Gastrocnemius medialis (tissue), 4 donors: Measurements from ENCODE around the gene LRCH1. TPM values are rescaled to one million over a fixed set of nuclear protein-coding genes. Genes with fewer than 3 reads are reported as not detected.

Experiments used
- ATAC-seq, 2 donors: fragments of 150-250 bp; one replicate each; pipeline ENCODE4 v1.9.1; 2016
- DNase-seq, 2 donors: peaks; one replicate each; pipeline ENCODE4 v3.0.0-alpha.2; 2019
- H3K27ac ChIP-seq, 4 donors: fragments of 200-600 bp; sonication (generic); 1 replicate in 1 of 4; 2 replicates in 3 of 4; pipeline ENCODE4 v1.5.1; 2016 to 2018; ENCODE audit warnings: mild to moderate bottlenecking in 2 of 4, moderate library complexity in 1 of 4
- H3K27me3 ChIP-seq, 3 donors: fragments of 200-600 bp; sonication (generic) in 2 of 3; 1 replicate in 1 of 3; 2 replicates in 2 of 3; pipeline versions ENCODE4 v1.5.1 to v1.6.0; 2016 to 2019; ENCODE audit warnings: mild to moderate bottlenecking in 1 of 3, moderate library complexity in 1 of 3
- H3K36me3 ChIP-seq, 2 donors: fragments of 200-600 bp; sonication (generic) in 1 of 2; one replicate each; pipeline ENCODE4 v1.5.1; 2017 to 2018
- H3K4me1 ChIP-seq, 2 donors: fragments of 200-600 bp; sonication (generic) in 1 of 2; one replicate each; pipeline ENCODE4 v1.5.1; 2016 to 2017; ENCODE audit warnings: mild to moderate bottlenecking in 2 of 2
- H3K4me3 ChIP-seq, 4 donors: fragments of 200-600 bp; sonication (generic) in 3 of 4; 1 replicate in 1 of 4; 2 replicates in 3 of 4; pipeline ENCODE4 v1.5.1; 2016 to 2019; ENCODE audit warnings: mild to moderate bottlenecking in 2 of 4
- H3K9me3 ChIP-seq, 3 donors: fragments of 200-600 bp; sonication (generic) in 2 of 3; 1 replicate in 1 of 3; 2 replicates in 2 of 3; pipeline ENCODE4 v1.5.1; 2016 to 2019
- CTCF ChIP-seq, 5 experiments: fragments of 450-650 bp in 3 of 5; fragments of 200-600 bp in 2 of 5; sonication (generic) in 2 of 5; IDR thresholded peaks in 4 of 5; conservative IDR thresholded peaks in 1 of 5; 1 replicate in 4 of 5; 2 replicates in 1 of 5; pipeline ENCODE4 v1.5.1; 2016 to 2019; ENCODE audit warnings: antibody characterized with exemption in 5 of 5, mild to moderate bottlenecking in 3 of 5, moderate library complexity in 3 of 5
- POLR2A ChIP-seq, 2 donors: fragments of 450-650 bp; IDR thresholded peaks; one replicate each; pipeline ENCODE4 v1.6.1; 2017; ENCODE audit warnings: antibody characterized with exemption in 2 of 2, mild to moderate bottlenecking in 2 of 2, moderate library complexity in 2 of 2
- in situ Hi-C, 4 donors: fragments of 200-750 bp; cut with MboI; loops; one replicate each; pipeline versions ENCODE4 v1.15.0 to v1.8.0; 2017; ENCODE audit warnings: low sequenced_read_pairs in 4 of 4
- intact Hi-C: fragments of 100-400 bp; cut with DNase I; formaldehyde crosslinking; loops from one replicate; pipeline ENCODE4 v1.15.1; 2023; ENCODE audit warnings: low total_unique reads
- total RNA-seq, 4 donors: library from RNA; depleted of rRNA; stranded (reverse); fragments of >200 nt; gene quantifications; one replicate each; pipeline versions ENCODE4 v1.1.0 to v1.2.3, GENCODE V29; 2016

Gene LRCH1
- total RNA-seq, 4 donors from 2014 or later, result 3.4 to 5.0 (median 3.9) TPM

- in situ Hi-C loops, result no loop called here
- no peak for ATAC-seq
- intact Hi-C loops, result no loop called here
Measured at GRCh38 chr13:46685006-46685730, 132.2 kb downstream of the LRCH1 start.

GRCh38 chr13:46686171-46686570 lies 133.2 kb downstream of the LRCH1 start:
- Histone ChIP-seq H3K4me1 (peaks cover 0 to 9% of the 10 kb centered on the region in 2 donors), H3K27me3 (no peaks in the 10 kb centered on the region), H3K4me3 (no peak overlapping the region), H3K36me3 (no peaks in the 10 kb centered on the region), H3K27ac (no peak overlapping the region), H3K9me3 (no peaks in the 10 kb centered on the region)
- intact Hi-C loops (no loop called here), in situ Hi-C loops (no loop called here)
- no peak for ATAC-seq
- no peak for DNase-seq
- TF ChIP-seq POLR2A (IDR thresholded peaks at IDR 0.05) (no peak), CTCF (IDR thresholded peaks at IDR 0.05 in 4 of 5, conservative IDR thresholded peaks at IDR 0.05 in 1 of 5) (no peak)

More at GRCh38 chr13:46685006-46685730, 132.2 kb downstream of the LRCH1 start:
- H3K4me1 ChIP-seq, result peaks cover 0 to 9% of the 10 kb centered on the region in 2 donors
- H3K27me3 ChIP-seq, result no peaks in the 10 kb centered on the region
- no peak for TF ChIP-seq CTCF (IDR thresholded peaks at IDR 0.05 in 4 of 5, conservative IDR thresholded peaks at IDR 0.05 in 1 of 5)
- TF ChIP-seq POLR2A (IDR thresholded peaks at IDR 0.05), result no peak
- H3K36me3 ChIP-seq, result no peaks in the 10 kb centered on the region
- H3K27ac ChIP-seq, result no peak overlapping the region
- H3K4me3 ChIP-seq, result no peak overlapping the region
- H3K9me3 ChIP-seq, result no peaks in the 10 kb centered on the region
- DNase-seq, result no peak

- in situ Hi-C loops, result no loop called here
- H3K27ac ChIP-seq, result no peak overlapping the region
- no peak for DNase-seq
Measured at GRCh38 chr13:46687810-46688209, 134.8 kb downstream of the LRCH1 start.

GRCh38 chr13:46688306-46688705 lies 135.3 kb downstream of the LRCH1 start:
- H3K4me1 ChIP-seq, result peaks cover 0 to 9% of the 10 kb centered on the region in 2 donors
- no peak for ATAC-seq
- H3K27me3 ChIP-seq, result no peaks in the 10 kb centered on the region
- no peaks in the 10 kb centered on the region for H3K36me3 ChIP-seq
- no peak for DNase-seq
- no peak for TF ChIP-seq POLR2A (IDR thresholded peaks at IDR 0.05)
- TF ChIP-seq CTCF (IDR thresholded peaks at IDR 0.05 in 4 of 5, conservative IDR thresholded peaks at IDR 0.05 in 1 of 5), result no peak
- H3K4me3 ChIP-seq, result no peak overlapping the region
- in situ Hi-C loops, result no loop called here
- intact Hi-C loops, result no loop called here
- no peaks in the 10 kb centered on the region for H3K9me3 ChIP-seq
- no peak overlapping the region for H3K27ac ChIP-seq

More at GRCh38 chr13:46687810-46688209, 134.8 kb downstream of the LRCH1 start:
- no peak for TF ChIP-seq CTCF (IDR thresholded peaks at IDR 0.05 in 4 of 5, conservative IDR thresholded peaks at IDR 0.05 in 1 of 5)
- TF ChIP-seq POLR2A (IDR thresholded peaks at IDR 0.05), result no peak
- Histone ChIP-seq H3K27me3 (no peaks in the 10 kb centered on the region), H3K4me3 (no peak overlapping the region), H3K9me3 (no peaks in the 10 kb centered on the region), H3K4me1 (peaks cover 0 to 9% of the 10 kb centered on the region in 2 donors), H3K36me3 (no peaks in the 10 kb centered on the region)
- no peak for ATAC-seq
- intact Hi-C loops, result no loop called here
